Measurements from ENCODE around the gene UNC93A.
"Not testable (repeated sequence)": the region's sequence is repeated elsewhere in the genome, so short reads cannot be mapped to it uniquely, and the experiment has no call there.

Gene UNC93A

GRCh38 chr6:167314180-167314821 is 23.2 kb downstream of the UNC93A start:
- Histone ChIP-seq H3K79me2 (ENCODE audit: insufficient read depth, low read length) (no peaks in the 10 kb centered on the region), H3K4me3 (ENCODE audit: insufficient read depth, low read length, poor library complexity, severe bottlenecking) (no peak overlapping the region), H2AFZ (ENCODE audit: low read depth, low read length, severe bottlenecking) (no peak overlapping the region), H3K9me2 (replicated peaks; ENCODE audit: insufficient read depth, low read length) (no peaks in the 10 kb centered on the region), H3K27ac (ENCODE audit: low read depth, low read length) (no peak overlapping the region), H3K36me3 (ENCODE audit: low read length) (no peaks in the 10 kb centered on the region), H3K27me3 (ENCODE audit: low read length) (no peaks in the 10 kb centered on the region), H4K20me1 (ENCODE audit: low read depth, low read length) (no peaks in the 10 kb centered on the region), H3K4me2 (ENCODE audit: low read depth, low read length, poor library complexity, severe bottlenecking) (no peak overlapping the region), H3K9ac (ENCODE audit: low read length) (no peak overlapping the region), H3K9me3 (ENCODE audit: insufficient read depth, low read length) (no peaks in the 10 kb centered on the region), H3F3A (ENCODE audit: insufficient read depth) (no peaks in the 10 kb centered on the region)
- TF ChIP-seq CTCF (IDR thresholded peaks at IDR 0.05; ENCODE audit: insufficient read depth, low read length, poor library complexity, severe bottlenecking): no peak
- no peak for TF ChIP-seq EZH2phosphoT487 (conservative IDR thresholded peaks at IDR 0.05; ENCODE audit: low read length)

GRCh38 chr6:167317172-167317571 is 26.1 kb downstream of the UNC93A start:
- Histone ChIP-seq H4K20me1 (ENCODE audit: low read depth, low read length) (no peaks in the 10 kb centered on the region), H3F3A (ENCODE audit: insufficient read depth) (no peaks in the 10 kb centered on the region), H3K27ac (ENCODE audit: low read depth, low read length) (no peak overlapping the region), H3K79me2 (ENCODE audit: insufficient read depth, low read length) (no peaks in the 10 kb centered on the region), H3K9ac (ENCODE audit: low read length) (no peak overlapping the region), H2AFZ (ENCODE audit: low read depth, low read length, severe bottlenecking) (no peak overlapping the region), H3K36me3 (ENCODE audit: low read length) (no peaks in the 10 kb centered on the region), H3K4me2 (ENCODE audit: low read depth, low read length, poor library complexity, severe bottlenecking) (no peak overlapping the region), H3K27me3 (ENCODE audit: low read length) (no peaks in the 10 kb centered on the region), H3K9me2 (replicated peaks; ENCODE audit: insufficient read depth, low read length) (no peaks in the 10 kb centered on the region), H3K9me3 (ENCODE audit: insufficient read depth, low read length) (no peaks in the 10 kb centered on the region), H3K4me3 (ENCODE audit: insufficient read depth, low read length, poor library complexity, severe bottlenecking) (no peak overlapping the region)
- TF ChIP-seq EZH2phosphoT487 (conservative IDR thresholded peaks at IDR 0.05; ENCODE audit: low read length) (no peak), CTCF (IDR thresholded peaks at IDR 0.05; ENCODE audit: insufficient read depth, low read length, poor library complexity, severe bottlenecking) (no peak)

- not testable (repeated sequence) for H3K4me3 ChIP-seq (ENCODE audit: insufficient read depth, low read length, poor library complexity, severe bottlenecking); H4K20me1 ChIP-seq (ENCODE audit: low read depth, low read length); H3K9me2 ChIP-seq (replicated peaks; ENCODE audit: insufficient read depth, low read length); H3K4me2 ChIP-seq (ENCODE audit: low read depth, low read length, poor library complexity, severe bottlenecking); H3K9ac ChIP-seq (ENCODE audit: low read length); H3K36me3 ChIP-seq (ENCODE audit: low read length); H3K27me3 ChIP-seq (ENCODE audit: low read length); H2AFZ ChIP-seq (ENCODE audit: low read depth, low read length, severe bottlenecking); H3F3A ChIP-seq (ENCODE audit: insufficient read depth); H3K79me2 ChIP-seq (ENCODE audit: insufficient read depth, low read length); H3K27ac ChIP-seq (ENCODE audit: low read depth, low read length); H3K9me3 ChIP-seq (ENCODE audit: insufficient read depth, low read length)
Observed at GRCh38 chr6:167318354-167318753, 27.2 kb downstream of the UNC93A start.

GRCh38 chr6:167318856-167319255 is 27.7 kb downstream of the UNC93A start:
- not testable (repeated sequence) for H3K9me3 ChIP-seq (ENCODE audit: insufficient read depth, low read length); H3K79me2 ChIP-seq (ENCODE audit: insufficient read depth, low read length); H4K20me1 ChIP-seq (ENCODE audit: low read depth, low read length); H3F3A ChIP-seq (ENCODE audit: insufficient read depth); H3K36me3 ChIP-seq (ENCODE audit: low read length); H3K4me3 ChIP-seq (ENCODE audit: insufficient read depth, low read length, poor library complexity, severe bottlenecking); H3K27ac ChIP-seq (ENCODE audit: low read depth, low read length); H3K27me3 ChIP-seq (ENCODE audit: low read length); H3K4me2 ChIP-seq (ENCODE audit: low read depth, low read length, poor library complexity, severe bottlenecking); H3K9me2 ChIP-seq (replicated peaks; ENCODE audit: insufficient read depth, low read length); H3K9ac ChIP-seq (ENCODE audit: low read length); H2AFZ ChIP-seq (ENCODE audit: low read depth, low read length, severe bottlenecking)

- not testable (repeated sequence) for H3F3A ChIP-seq (ENCODE audit: insufficient read depth); H3K9me2 ChIP-seq (replicated peaks; ENCODE audit: insufficient read depth, low read length); H2AFZ ChIP-seq (ENCODE audit: low read depth, low read length, severe bottlenecking); H3K79me2 ChIP-seq (ENCODE audit: insufficient read depth, low read length); H3K36me3 ChIP-seq (ENCODE audit: low read length); H3K9me3 ChIP-seq (ENCODE audit: insufficient read depth, low read length); H3K4me2 ChIP-seq (ENCODE audit: low read depth, low read length, poor library complexity, severe bottlenecking); H4K20me1 ChIP-seq (ENCODE audit: low read depth, low read length); H3K4me3 ChIP-seq (ENCODE audit: insufficient read depth, low read length, poor library complexity, severe bottlenecking); H3K27me3 ChIP-seq (ENCODE audit: low read length); H3K27ac ChIP-seq (ENCODE audit: low read depth, low read length); H3K9ac ChIP-seq (ENCODE audit: low read length)
Observed at GRCh38 chr6:167319856-167320753, 29.0 kb downstream of the UNC93A start.

GRCh38 chr6:167320754-167321056 is 29.6 kb downstream of the UNC93A start:
- H3K9ac ChIP-seq (ENCODE audit: low read length); H3K79me2 ChIP-seq (ENCODE audit: insufficient read depth, low read length); H2AFZ ChIP-seq (ENCODE audit: low read depth, low read length, severe bottlenecking); H3K4me3 ChIP-seq (ENCODE audit: insufficient read depth, low read length, poor library complexity, severe bottlenecking); H3K4me2 ChIP-seq (ENCODE audit: low read depth, low read length, poor library complexity, severe bottlenecking); H3F3A ChIP-seq (ENCODE audit: insufficient read depth); H3K36me3 ChIP-seq (ENCODE audit: low read length); H4K20me1 ChIP-seq (ENCODE audit: low read depth, low read length); H3K9me3 ChIP-seq (ENCODE audit: insufficient read depth, low read length); H3K27ac ChIP-seq (ENCODE audit: low read depth, low read length); H3K27me3 ChIP-seq (ENCODE audit: low read length); H3K9me2 ChIP-seq (replicated peaks; ENCODE audit: insufficient read depth, low read length): not testable (repeated sequence)

All from SU-DHL-6 (cell line).